Suprapubic skin (tissue), 4 donors: ENCODE measurements around the gene MIA2. TPM values are rescaled to one million over a fixed set of nuclear protein-coding genes. Genes with fewer than 3 reads are reported as not detected.
"Not testable (repeated sequence)": the region's sequence is repeated elsewhere in the genome, so short reads cannot be mapped to it uniquely, and the experiment has no call there.

Experiments used
- DNase-seq, 2 donors: peaks; one replicate each; pipeline ENCODE4 v3.0.0-alpha.2; 2019; ENCODE audit warnings: low spot score in 2 of 2
- H3K27ac ChIP-seq: fragments of 200-600 bp; sonication (generic); one replicate; pipeline ENCODE4 v1.5.1; 2019
- H3K27me3 ChIP-seq: fragments of 200-600 bp; sonication (generic); one replicate; pipeline ENCODE4 v1.5.1; 2019
- H3K36me3 ChIP-seq: fragments of 200-600 bp; sonication (generic); one replicate; pipeline ENCODE4 v1.5.1; 2019
- H3K4me1 ChIP-seq: fragments of 200-600 bp; sonication (generic); one replicate; pipeline ENCODE4 v1.5.1; 2019
- H3K4me3 ChIP-seq: fragments of 200-600 bp; sonication (generic); one replicate; pipeline ENCODE4 v1.5.1; 2019; ENCODE audit warnings: mild to moderate bottlenecking
- H3K9me3 ChIP-seq: fragments of 200-600 bp; sonication (generic); one replicate; pipeline ENCODE4 v1.5.1; 2019
- EP300 ChIP-seq: sonication (generic); formaldehyde crosslinking; IDR thresholded peaks from one replicate; pipeline ENCODE4 v1.6.1; 2017; ENCODE audit warnings: antibody characterized with exemption
- POLR2A ChIP-seq, 2 donors: fragments of 450-650 bp; IDR thresholded peaks; one replicate each; pipeline ENCODE4 v1.6.1; 2017; ENCODE audit warnings: antibody characterized with exemption in 2 of 2, mild to moderate bottlenecking in 2 of 2, moderate library complexity in 2 of 2
- POLR2AphosphoS5 ChIP-seq, 3 donors: sonication (generic); formaldehyde crosslinking; IDR thresholded peaks; one replicate each; pipeline ENCODE4 v1.6.1; 2017; ENCODE audit warnings: antibody characterized with exemption in 3 of 3
- WGBS: methylation state at CpG from one replicate; pipeline ENCODE4 v1.1.5; 2018; 5-methylcytosine and 5-hydroxymethylcytosine counted together
- total RNA-seq, 4 donors: library from RNA; depleted of rRNA; stranded (reverse); fragments of >200 nt; gene quantifications; one replicate each; pipeline ENCODE4 v1.1.0, GENCODE V29; 2016
- TF ChIP-seq, protein P1 (sequence below), 2 donors: fragments of 200-600 bp in 1 of 2; fragments of 450-650 bp in 1 of 2; sonication (generic) in 1 of 2; IDR thresholded peaks; one replicate each; pipeline ENCODE4 v1.5.1; 2016 to 2019; ENCODE audit warnings: antibody characterized with exemption in 2 of 2, mild to moderate bottlenecking in 1 of 2, moderate library complexity in 1 of 2

The MIA2 gene
- total RNA-seq, 4 donors from 2014 or later, result 15.3 to 19.4 (median 18.0) TPM

DNA sequence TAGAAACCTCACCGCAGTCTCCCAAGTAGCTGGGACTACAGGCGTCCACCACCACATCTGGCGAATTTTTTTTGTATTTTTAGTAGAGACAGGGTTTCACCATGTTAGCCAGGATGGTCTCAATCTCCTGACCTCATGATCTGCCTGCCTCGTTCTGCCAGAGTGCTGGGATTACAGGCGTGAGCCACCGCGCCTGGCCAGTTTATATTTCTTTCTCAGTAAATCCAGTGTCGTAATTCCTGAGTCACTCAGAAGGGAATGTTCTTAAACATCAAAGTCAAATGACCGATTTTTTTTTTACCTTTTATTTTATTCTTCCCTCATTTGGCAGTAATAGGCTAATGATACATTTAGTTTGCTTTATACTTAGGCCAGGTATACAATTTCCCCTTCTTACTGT lies 118.0 kb downstream of the MIA2 start:
- no peak for TF ChIP-seq POLR2AphosphoS5 (IDR thresholded peaks at IDR 0.05)
- Histone ChIP-seq H3K36me3 (peaks cover 37% of the 10 kb centered on the region), H3K4me3 (no peak overlapping the region), H3K27me3 (no peaks in the 10 kb centered on the region), H3K27ac (no peak overlapping the region), H3K9me3 (no peaks in the 10 kb centered on the region), H3K4me1 (no peaks in the 10 kb centered on the region)
- WGBS, result 95% methylated on average over 9 of the region's 9 CpGs
- DNase-seq, result no peak

DNA sequence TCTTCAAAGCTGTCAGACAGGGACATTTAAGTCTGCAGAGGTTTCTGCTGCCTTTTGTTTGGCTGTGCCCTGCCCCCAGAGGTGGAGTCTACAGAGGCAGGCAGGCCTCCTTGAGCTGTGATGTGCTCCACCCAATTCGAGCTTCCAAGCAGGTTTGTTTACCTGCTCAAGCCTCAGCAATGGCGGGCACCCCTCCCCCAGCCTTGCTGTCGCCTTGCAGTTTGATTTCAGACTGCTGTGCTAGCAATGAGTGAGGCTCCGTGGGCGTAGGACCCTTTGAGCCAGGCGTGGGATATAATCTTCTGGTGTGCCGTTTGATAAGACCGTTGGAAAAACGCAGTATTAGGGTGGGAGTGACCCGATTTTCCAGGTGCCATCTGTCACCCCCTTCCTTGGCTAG lies 125.4 kb downstream of the MIA2 start:
- not testable (repeated sequence) for H3K9me3 ChIP-seq, H3K4me1 ChIP-seq, H3K27ac ChIP-seq, H3K27me3 ChIP-seq, DNase-seq, H3K4me3 ChIP-seq
- WGBS, result 99% methylated on average over 9 of the region's 10 CpGs
- peaks cover 21% of the 10 kb centered on the region for H3K36me3 ChIP-seq

DNA sequence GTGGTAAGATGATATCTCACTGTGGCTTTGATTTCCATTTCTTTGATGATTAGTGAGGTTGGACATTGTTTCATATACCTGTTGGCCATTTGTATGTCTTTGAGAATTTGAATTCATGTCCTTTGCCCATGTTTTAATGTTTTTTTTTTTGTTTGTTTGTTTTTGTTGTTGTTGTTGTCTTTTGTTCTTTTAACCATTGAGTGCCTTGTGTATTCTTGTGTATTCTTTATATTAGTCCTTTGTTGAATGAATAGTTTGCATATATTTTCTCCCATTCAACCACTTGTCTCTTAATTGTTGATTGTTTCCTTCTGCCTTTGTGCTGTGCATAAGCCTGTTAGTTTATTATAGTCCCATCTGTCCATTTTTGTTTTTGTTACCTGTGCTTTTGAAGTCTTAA lies 126.6 kb downstream of the MIA2 start:
- TF ChIP-seq POLR2AphosphoS5 (IDR thresholded peaks at IDR 0.05), result no peak
- TF ChIP-seq, protein P1, sequence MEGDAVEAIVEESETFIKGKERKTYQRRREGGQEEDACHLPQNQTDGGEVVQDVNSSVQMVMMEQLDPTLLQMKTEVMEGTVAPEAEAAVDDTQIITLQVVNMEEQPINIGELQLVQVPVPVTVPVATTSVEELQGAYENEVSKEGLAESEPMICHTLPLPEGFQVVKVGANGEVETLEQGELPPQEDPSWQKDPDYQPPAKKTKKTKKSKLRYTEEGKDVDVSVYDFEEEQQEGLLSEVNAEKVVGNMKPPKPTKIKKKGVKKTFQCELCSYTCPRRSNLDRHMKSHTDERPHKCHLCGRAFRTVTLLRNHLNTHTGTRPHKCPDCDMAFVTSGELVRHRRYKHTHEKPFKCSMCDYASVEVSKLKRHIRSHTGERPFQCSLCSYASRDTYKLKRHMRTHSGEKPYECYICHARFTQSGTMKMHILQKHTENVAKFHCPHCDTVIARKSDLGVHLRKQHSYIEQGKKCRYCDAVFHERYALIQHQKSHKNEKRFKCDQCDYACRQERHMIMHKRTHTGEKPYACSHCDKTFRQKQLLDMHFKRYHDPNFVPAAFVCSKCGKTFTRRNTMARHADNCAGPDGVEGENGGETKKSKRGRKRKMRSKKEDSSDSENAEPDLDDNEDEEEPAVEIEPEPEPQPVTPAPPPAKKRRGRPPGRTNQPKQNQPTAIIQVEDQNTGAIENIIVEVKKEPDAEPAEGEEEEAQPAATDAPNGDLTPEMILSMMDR (IDR thresholded peaks at IDR 0.05), result no peak
- TF ChIP-seq EP300, result no peak
- H3K27me3 ChIP-seq, result no peaks in the 10 kb centered on the region

DNA sequence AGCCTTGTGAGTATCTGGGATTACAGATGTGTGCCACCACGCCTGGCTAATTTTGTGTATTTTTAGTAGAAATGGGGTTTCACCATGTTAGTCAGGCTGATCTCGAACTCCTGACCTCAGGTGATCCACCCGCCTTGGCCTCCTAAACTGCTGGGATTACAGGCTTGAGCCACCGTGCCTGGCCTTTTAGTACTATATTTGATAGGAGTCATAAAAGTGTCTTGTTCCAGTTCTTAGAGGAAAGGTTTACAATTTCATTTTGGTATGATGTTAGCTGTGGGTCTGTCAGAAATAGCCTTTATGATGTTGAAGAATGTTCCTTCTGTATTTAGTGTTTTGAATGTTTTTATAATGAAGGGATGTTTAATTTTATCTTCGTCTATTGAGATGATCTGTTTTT lies 127.8 kb downstream of the MIA2 start:
- not testable (repeated sequence) for H3K27me3 ChIP-seq, H3K4me1 ChIP-seq, H3K27ac ChIP-seq, H3K9me3 ChIP-seq, H3K4me3 ChIP-seq, DNase-seq
- peaks cover 23% of the 10 kb centered on the region for H3K36me3 ChIP-seq
- WGBS, result 93% methylated on average over 5 of the region's 5 CpGs

More for the DNA sequence above, 126.6 kb downstream of the MIA2 start:
- H3K9me3 ChIP-seq, result no peaks in the 10 kb centered on the region
- H3K4me1 ChIP-seq, result no peaks in the 10 kb centered on the region
- H3K4me3 ChIP-seq, result no peak overlapping the region
- H3K27ac ChIP-seq, result no peak overlapping the region
- DNase-seq, result no peak
- peaks cover 23% of the 10 kb centered on the region for H3K36me3 ChIP-seq

DNA sequence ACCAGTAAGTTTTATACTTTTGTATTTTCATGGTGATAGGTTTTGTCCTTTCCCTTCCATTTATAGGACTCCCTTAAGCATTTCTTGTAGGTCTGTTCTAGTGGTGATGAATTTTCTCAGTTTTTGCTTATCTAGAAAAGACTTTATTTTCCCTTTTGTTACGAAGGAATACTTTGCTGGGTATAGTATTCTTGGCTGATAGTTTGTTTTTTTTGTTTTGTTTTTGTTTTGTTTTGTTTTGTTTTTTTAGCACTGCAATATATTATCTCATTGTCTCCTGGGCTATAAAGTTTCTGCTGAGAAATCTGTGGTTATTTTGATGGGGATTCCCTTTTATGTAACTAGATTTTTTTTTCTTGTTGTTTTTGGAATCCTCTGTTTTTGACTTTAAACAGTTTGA lies 130.8 kb downstream of the MIA2 start:
- no peak for DNase-seq
- H3K27me3 ChIP-seq, result no peaks in the 10 kb centered on the region
- no peaks in the 10 kb centered on the region for H3K9me3 ChIP-seq
- WGBS, result 100% methylated on average over 1 of the region's 1 CpG
- no peak overlapping the region for H3K27ac ChIP-seq
- no peak overlapping the region for H3K4me3 ChIP-seq
- no peak for TF ChIP-seq POLR2AphosphoS5 (IDR thresholded peaks at IDR 0.05)
- no peaks in the 10 kb centered on the region for H3K4me1 ChIP-seq
- H3K36me3 ChIP-seq, result peaks cover 11% of the 10 kb centered on the region

DNA sequence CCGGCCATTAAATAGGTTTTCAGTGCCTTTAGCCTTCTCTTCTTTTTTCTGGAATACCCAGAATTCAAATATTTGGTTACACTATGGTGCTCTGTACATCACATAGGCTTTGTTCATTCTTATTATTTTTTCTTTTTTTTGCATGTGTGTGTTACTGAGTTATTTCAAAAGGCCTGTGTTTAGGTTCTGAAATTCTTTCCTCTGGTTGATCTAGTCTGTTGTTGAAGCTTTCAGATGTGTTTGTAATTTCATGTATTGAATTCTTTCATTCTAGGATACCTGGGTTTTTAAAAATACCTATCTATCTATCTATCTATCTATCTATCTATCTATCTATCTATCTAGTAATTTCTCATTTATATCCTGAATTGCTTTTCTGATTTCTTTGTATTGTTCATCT lies 131.6 kb downstream of the MIA2 start:
- Histone ChIP-seq H3K4me3 (no peak overlapping the region), H3K9me3 (no peaks in the 10 kb centered on the region), H3K27ac (no peak overlapping the region), H3K36me3 (peaks cover 13% of the 10 kb centered on the region), H3K4me1 (no peaks in the 10 kb centered on the region), H3K27me3 (no peaks in the 10 kb centered on the region)
- WGBS, result 94% methylated on average over 1 of the region's 1 CpG
- no peak for DNase-seq
- no peak for TF ChIP-seq POLR2A (IDR thresholded peaks at IDR 0.05)
- TF ChIP-seq, protein P1 (IDR thresholded peaks at IDR 0.05), result no peak
- no peak for TF ChIP-seq POLR2AphosphoS5 (IDR thresholded peaks at IDR 0.05)
- TF ChIP-seq EP300, result no peak

DNA sequence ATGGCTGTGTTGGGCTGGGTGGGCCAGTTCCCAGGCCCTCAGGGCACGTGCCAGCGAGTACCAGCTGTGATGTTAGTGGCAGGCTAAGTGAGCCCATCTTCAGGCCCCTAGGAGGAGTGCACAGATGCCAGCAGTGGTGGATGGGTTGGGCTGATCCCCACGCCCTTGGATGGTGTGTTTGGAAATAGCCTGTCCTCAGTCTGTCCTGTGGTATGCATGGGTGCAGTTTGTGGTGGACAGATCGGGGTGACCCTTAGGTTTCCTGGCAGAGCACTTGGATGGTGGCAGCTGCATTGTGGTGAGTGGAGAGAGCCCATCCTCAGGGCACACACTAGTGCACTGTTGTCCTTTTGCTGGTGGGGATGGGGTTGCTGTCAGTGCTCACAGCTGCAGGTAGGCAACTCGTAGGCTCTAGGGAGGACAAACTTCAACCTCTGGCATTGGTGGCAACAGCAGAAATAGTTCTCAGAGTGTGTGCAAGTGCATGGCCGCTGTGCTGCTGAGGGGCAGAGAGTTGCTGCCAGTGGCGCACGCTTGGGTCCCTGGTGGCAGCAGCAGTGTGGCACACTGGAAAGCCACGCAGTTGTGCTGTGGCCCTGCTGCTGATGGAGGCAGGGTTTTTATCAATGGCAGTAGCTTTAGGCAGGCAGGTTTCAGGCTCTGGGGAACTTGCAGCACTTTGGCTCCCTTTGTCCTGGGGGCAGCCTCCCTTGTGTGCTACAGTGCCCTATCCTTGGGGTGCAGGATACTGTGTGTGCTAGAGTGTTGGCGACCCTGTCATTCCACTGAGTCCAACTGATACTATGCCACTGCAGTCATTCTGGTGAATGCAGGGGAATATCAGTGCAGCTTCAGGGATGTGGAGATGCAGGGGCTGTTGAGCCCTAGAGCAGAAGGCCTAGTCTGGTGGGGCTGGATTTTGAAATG lies 133.0 kb downstream of the MIA2 start:
- Histone ChIP-seq H3K4me1 (no peaks in the 10 kb centered on the region), H3K36me3 (peaks cover 16% of the 10 kb centered on the region), H3K9me3 (no peaks in the 10 kb centered on the region), H3K27me3 (no peaks in the 10 kb centered on the region), H3K4me3 (no peak overlapping the region), H3K27ac (no peak overlapping the region)
- WGBS, result 93% methylated on average over 10 of the region's 10 CpGs
- DNase-seq, result no peak
- TF ChIP-seq POLR2AphosphoS5 (IDR thresholded peaks at IDR 0.05) (no peak), EP300 (no peak), POLR2A (IDR thresholded peaks at IDR 0.05) (no peak)
- TF ChIP-seq, protein P1 (IDR thresholded peaks at IDR 0.05), result no peak
